Lung microvascular endothelial cell (primary cell): ENCODE results near the gene CARD14. TPM values are rescaled to one million over a fixed set of nuclear protein-coding genes. Genes with fewer than 3 reads are reported as not detected.

ENCODE experiments used
- DNase-seq, 2 donors: peaks; one replicate each; pipeline versions ENCODE4 v3.0.0 to v3.0.0-alpha.2; 2010; ENCODE audit warnings: low read depth in 2 of 2
- total RNA-seq: library from RNA; depleted of rRNA; stranded (reverse); fragments of >200 nt; gene quantifications from 2 replicates; pipeline ENCODE4 v1.2.1, GENCODE V29; 2014

The CARD14 gene
- total RNA-seq, 1 donor from 2014 or later: 0.40 TPM

DNA sequence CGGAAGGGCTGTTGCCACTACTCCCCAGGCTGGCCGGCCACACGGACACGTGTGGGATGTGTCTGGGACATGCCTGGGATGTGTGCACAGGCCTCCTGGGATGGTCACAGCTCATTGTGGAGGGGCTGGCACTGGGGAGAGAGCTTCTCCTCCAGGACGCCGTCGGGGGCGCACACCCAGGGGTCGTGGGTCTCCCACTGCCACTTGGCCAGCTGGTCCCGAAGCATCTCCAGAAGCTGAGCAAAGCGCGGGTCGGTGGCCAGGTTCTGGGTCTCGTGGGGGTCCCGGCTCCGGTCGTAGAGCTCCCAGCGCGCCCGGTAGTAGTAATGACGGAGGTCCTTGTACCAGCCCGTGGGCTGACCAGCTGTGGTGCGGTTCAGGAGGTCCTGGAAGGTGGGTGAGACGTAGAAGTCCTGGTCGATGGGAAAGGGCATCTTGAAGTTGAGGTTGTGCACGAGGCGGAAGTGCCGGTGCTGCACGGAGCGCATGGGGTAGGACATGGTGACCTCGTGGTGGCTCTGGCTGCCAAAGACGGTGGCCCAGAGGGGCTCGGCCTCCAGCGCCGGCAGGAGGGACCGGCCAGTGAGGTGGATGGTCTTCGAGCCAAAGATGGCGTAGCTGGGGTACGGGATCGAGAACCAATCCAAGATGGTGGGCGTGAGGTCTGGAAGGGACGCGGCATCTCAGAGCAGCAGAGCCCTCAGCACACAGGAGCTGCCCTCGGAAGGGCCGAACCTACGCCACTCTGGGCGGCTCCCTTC, 40.7 kb downstream of the CARD14 start:
- no peak for DNase-seq

DNA sequence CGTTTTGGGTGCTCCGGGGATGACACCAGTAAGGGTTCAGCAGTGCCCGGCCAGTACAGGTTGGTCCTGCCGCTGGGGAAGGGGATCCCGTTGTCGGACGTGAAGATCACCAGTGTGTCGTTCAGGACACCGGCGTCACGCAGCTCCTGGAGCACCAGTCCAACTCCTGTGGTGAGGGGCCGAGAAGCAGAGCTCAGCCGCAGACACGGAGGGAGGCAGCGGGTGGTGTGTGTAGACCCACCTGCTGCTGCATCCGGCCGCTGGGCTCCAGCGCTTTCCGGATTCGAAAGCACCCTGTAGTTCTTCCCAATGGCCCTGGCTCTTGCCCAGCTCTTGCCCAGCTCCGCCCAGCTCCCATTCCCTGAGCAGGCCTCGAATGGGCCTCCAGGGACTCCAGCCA, 42.3 kb downstream of the CARD14 start:
- no peak for DNase-seq

DNA sequence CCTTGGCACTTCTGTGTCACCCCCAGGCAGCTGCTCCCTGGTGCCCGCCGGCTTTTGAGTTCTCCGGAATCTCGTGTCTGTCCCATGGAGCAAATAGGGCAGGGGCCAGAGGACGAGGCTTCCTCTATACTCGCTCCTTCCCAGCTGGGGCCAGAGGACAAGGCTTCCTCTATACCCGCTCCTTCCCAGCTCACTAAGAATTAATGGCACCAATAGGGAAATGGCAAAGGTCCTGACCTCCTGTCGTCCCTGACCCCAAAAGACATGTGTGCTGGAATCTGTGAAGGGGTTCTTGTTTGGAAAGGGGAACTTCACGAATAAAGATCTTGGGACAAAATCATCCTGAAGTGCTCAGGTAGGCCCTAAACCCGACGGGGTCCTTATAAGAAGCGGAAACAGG, 42.7 kb downstream of the CARD14 start:
- no peak for DNase-seq

DNA sequence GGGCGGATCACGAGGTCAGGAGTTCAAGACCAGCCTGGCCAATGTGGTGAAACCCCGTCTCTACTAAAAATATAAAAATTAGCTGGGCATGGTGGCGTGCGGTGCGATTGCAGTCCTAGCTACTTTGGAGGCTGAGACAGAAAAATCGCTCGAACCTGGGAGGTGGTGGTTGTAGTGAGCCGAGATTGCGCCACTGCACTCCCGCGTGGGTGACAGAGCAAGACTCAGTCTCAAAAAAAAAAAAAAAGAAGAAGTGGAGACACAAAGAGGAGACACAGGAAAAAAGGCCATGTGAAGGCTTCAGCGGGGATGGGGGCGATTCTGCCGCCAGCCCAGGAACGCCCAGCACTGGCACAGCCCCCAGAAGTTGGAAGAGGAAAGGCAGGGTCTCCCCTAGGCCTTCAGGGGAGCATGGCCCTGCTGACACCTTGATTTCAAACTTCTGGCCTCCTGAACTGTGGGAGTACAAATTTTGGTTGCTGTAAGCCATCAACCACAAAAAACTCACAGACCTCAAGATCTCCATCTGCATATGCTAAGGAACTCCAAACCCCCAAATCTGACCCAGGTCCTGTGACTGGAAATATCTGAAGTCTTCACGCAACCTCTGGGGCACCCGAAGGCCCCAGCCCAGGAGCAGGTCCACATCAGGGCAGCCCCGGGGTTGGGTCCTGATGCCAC, 43.3 kb downstream of the CARD14 start:
- no peak for DNase-seq

DNA sequence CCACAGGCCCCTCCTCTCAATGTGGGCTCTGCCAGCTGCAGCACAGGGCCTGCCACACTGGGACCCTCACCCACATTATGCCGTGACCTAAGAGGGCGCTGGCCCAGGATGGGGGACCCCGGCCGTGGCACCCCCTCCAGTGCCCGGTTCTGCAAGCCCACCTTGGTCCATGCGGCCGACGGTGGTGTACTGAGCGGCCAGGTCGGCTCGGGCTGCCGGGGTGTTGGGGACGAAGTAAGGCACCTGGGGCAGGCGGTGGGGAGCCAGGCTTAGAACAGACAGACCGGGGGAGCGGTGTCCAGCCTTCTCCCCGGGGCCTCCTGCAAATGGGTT, 43.8 kb downstream of the CARD14 start:
- DNase-seq: no peak

DNA sequence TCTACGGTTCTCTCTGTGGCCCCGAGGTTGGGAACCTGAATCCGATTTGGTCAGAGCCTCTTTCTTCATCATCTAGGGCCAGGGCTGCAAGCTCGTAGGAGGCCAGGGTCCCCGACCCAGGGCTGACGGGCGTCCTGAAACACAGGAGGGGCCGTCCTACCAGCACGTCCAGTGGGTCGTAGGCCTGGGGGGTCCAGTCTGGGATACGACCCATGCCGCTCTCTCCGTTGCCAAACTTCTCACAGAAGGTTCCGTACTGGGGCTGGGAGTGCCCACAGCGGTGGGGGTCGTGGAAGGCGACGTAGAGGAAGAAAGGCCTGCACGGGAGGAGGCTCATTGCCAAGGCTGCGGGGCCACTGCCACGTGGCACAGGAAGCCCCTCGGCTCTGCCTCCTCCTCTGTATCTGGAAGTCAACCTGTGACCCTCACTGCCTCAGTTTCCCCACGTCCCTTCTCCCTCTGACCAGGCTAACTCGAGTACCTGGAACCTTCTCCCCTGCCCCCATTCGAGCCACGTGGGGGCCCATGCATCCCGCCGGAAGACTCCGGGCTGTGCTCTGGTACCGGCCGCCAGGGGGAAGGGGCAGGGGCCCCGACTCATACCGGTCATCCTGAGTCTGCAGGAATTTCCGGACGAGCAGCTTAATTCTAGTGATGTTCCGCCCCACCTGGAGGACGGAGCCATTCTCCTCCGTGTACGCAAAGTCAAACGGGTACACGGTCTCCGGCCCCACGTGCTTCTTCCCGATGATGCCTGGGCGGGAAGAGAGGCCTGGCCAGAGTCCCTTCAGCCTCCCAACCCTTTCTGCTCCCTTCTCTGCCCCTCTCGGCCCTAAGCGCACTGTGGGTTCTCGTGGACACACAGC, 44.4 kb downstream of the CARD14 start:
- DNase-seq: no peak

DNA sequence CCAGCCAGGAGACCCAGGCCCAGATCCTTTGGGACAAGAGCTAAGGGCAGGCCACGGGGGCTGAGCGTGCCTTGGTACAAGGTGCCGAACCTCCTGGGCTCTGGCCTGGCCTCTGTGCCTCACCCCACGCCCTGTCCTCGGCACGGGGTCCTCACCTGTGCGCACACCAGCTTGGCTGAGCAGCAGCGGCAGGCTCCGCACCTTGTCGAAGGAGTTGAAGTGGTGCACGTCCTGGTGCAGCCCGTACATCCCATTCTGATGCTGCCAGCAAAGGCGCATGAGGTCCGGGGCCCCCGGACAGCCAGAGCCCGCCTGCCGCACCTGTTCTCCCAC, 45.0 kb downstream of the CARD14 start:
- DNase-seq: no peak

DNA sequence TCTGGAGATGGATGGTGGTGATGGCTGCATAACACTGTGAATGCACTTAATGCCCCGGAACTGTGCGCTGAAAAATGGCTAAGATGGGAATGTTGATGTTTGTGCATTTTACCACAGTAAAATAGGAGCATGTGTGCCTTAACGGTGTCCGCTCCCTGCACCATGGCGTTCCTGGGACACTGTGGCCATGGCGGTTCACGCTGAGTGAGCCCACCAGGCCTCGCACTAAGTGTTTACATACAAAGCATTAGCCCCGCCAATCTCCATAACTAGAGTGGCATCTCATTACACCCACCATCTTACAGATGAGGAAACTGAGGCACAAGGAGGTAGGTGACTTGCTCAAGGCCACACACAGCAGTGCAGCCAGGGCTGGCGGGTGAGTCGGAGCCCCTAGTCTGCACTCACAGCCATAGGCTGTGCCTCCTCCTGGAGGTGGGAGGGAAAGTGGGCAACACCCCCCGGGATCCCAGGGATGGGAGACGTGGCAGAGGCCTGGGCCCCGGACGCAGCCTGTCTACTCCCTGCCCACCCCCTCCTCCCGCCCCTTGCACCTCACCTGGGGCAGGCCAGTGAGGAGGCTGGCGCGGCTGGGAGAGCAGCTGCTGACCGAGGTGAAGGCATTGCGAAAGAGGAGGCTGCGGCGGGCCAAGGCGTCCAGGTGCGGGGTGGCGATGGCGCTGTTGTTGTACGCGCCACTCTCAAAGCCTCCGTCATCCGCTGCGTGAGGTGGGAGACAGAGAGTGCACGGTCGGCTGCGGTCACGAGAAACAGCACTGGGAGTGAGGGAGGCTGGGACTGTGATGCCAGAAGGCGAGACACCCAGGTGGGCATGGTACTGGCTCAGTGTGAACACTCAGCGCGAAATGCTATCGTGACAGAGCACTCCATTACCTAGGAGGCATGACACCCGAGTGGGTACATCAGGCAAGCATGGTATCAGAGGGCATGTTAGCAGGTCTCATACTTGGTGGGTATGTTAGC, 46.9 kb downstream of the CARD14 start:
- DNase-seq: no peak

DNA sequence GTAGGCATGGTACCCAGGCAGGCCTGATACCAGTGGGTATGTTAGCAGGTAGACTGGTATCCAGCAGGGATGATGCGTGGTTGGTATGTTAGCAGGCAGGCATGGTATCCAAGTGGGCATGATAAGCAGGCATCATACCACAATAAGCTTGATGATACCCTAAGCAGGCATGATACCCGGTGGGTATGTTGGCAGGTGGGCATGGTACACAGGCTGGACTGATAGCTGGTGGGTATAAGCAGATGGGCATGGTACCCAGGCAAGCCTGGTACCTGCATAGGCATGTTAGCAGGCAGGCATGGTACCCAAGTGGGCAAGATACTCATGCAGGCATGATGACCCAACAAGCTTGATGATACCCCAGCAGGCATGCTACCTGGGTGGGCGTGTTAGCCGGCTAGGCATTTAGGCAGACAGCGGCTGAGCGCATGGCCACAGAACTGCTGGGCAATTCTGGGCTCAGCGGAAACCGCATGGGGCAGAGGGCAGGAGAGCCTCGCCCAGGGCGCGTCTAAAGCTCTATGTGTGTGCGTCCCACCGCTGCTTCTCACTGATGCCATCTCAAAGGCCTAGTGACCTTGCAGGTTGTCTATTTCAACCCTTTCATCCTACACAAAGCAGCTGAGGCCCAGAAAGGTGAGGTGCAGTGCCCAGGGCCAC, 48.0 kb downstream of the CARD14 start:
- DNase-seq: no peak

DNA sequence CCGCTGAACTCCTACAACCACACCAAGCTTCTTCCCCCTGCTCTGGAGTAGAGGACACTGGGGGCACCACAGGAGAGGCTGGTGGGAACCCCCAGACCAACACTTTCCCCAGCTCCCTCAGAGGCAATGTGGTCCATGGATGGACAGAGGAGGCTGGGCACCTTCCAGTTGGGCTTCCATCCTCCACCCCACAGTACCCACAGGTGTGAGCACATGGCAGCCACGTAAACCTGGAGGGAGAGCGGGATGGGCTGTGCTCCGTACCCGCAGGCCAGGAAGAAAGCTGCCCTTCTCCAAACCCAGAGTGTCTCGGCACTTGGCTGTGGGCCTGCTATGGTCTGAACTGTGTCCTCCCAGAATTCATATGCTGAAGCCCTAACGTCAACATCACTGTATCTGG, 48.6 kb downstream of the CARD14 start:
- no peak for DNase-seq

DNA sequence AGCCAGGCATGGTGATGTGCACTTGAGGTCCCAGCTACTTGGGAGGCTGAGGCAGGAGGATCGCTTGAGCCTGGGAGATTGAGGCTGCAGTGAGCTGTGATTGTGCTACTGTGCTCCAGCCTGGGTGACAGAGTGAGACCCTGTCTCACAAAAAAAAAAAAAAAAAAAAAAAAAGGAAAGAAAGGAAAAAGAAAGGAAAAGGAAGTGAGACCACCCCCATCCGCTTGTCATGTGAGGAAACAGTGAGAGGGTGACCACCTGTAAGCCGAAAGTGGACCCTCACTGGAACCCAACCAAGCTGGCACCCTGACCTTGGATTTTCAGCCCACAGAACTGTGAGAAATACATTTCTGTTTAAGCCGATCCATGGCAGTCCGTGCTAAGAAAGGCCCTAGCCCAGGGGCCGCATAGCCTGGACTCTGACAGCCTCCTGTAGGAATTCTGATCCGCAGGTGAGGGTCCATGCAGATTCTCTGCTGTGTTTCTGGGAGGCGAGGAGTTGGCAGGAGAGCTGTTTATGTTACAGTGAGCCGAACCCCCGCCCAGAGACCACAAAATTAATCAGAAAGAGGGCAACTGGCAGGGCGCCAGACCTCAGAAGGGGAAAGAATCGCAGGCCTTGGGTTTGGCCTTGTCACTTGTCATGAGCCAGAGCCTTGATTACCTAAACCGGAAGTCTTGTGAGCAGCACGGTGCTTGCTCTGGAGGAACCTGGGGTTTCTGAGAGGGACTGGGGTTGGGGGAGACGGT, 49.4 kb downstream of the CARD14 start:
- peak; percentile 11 to 71 for DNase-seq

DNA sequence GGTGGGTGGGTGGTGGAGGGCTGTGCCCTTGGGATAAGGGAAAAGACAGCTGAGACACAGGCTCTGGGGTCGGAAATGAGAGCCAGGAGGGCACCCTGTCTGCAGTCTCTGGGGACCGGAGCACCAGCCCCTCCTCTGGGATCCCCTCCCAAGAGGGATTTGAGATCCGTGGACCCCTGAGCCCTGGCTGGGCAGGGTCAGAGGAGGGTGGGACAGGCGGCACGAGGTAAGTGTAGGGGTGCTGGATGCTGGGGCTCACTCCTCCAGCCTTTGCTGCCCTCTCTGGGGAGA, 49.9 kb downstream of the CARD14 start:
- no peak for DNase-seq

DNA sequence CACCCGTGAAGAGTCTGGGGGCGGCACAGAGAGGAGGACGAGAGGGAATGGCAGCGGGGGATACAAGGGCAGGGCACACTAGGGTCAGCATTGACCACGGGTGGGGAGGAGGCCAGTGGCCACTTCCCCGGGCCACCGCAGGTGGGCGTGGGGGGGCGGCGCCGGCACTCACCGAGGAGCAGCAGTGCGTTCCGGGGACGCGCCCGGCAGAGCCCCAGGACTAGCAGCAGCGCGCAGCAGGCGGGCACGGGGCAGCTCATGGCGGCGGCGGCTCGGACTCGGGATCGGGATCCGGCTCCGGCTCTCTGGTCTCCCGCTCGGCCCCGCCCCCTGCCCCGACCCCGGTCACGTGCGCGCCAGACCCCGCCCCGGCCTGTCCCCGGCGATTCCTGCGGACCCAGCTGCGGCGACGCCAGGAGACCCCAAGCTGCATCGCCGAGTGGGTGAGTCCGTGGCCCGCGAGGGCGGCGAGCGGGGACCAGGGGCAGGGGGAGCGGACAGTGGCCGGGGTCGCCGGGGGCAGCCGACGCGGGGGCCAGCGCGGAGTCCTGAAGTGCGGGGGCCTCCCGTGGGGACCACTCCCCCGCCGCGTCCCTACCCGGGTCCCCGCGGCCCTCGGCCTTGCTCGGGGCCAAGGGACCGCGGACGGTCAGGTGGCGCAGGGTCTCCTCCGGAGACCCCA, 50.4 kb downstream of the CARD14 start, which contains the start of the genes SGSH and SLC26A11:
Gene SGSH, minus strand, starts transcription at position 280 of the 682 bp plus-strand sequence. Its CDS starts 20 bp downstream, at position 260.
Gene SLC26A11, plus strand, starts transcription at position 374 of the 682 bp plus-strand sequence. CDS start 1,134 bp downstream, outside the sequence.
- DNase-seq: peak; percentile 68 to 78

DNA sequence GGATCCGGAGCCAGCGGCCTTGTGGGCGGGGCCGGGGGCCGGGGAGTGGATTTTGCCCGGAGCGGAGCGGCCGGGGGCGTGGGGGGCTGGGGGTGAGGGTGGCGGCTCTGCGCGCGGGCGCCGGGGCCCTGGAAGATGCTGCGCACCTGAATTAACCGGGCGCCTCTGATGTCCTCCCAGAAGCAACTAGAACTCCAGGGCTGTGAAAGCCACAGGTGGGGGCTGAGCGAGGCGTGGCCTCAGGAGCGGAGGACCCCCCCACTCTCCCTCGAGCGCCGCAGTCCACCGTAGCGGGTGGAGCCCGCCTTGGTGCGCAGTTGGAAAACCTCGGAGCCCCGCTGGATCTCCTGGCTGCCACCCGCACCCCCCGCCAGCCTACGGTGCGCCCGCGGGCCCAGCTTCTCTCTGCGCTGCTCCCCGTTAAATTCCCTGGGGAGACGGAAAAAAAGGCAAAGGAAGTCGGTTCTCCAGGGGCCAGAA, 50.9 kb downstream of the CARD14 start:
- peak; percentile 12 to 46 for DNase-seq

DNA sequence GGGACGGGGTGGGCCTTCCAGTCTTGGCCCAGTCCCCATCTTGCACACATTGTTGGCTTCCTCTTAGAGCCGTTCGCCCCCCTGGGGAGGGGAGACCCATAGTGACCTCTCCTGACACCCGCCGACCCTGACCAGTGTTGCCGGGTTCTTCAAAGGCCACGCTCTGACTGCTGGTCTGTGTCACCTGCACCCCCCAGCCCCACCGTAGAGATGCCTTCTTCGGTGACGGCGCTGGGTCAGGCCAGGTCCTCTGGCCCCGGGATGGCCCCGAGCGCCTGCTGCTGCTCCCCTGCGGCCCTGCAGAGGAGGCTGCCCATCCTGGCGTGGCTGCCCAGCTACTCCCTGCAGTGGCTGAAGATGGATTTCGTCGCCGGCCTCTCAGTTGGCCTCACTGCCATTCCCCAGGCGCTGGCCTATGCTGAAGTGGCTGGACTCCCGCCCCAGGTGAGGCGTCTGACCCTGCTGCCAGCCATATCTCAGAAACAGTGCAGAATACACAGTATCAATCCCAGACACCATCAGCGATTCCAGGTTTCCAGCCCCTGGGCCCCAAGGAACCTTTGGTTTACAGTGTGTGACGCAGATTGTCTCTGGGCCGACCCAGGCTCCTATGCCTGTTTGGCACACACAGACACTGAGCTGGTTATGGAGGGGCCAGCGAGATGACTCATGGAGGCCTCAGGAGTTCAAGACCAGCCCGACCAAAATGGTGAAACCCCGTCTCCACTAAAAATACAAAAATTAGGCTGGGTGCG, 51.7 kb downstream of the CARD14 start:
- no peak for DNase-seq

DNA sequence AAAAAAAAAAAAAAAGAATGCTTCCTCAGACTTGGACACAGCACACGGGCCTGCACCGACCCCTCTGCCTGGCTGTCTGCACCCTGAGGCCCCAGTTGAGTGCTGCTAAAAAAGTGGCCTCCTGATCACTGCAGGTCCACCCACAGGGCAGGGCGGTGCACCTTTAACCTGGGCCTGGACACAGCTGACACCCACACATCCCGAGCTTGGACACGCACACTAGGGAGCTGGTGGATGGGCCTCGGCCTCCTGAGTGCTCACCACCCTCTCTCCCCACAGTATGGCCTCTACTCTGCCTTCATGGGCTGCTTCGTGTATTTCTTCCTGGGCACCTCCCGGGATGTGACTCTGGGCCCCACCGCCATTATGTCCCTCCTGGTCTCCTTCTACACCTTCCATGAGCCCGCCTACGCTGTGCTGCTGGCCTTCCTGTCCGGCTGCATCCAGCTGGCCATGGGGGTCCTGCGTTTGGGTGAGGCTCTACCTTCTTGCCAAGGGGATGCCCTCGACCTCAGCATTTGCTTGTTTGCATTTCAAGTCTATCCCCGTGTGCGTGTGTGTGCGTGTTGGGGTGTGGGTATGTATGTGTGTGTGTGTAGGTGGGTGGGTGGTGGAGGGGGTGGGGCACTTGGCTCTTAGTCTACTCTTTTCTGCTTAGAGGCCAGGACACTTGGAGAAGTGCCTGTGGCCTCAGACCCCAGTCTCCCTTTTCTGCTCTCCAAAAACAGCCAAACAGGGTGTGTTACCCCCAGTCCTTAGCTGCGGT, 52.7 kb downstream of the CARD14 start:
- DNase-seq: no peak

DNA sequence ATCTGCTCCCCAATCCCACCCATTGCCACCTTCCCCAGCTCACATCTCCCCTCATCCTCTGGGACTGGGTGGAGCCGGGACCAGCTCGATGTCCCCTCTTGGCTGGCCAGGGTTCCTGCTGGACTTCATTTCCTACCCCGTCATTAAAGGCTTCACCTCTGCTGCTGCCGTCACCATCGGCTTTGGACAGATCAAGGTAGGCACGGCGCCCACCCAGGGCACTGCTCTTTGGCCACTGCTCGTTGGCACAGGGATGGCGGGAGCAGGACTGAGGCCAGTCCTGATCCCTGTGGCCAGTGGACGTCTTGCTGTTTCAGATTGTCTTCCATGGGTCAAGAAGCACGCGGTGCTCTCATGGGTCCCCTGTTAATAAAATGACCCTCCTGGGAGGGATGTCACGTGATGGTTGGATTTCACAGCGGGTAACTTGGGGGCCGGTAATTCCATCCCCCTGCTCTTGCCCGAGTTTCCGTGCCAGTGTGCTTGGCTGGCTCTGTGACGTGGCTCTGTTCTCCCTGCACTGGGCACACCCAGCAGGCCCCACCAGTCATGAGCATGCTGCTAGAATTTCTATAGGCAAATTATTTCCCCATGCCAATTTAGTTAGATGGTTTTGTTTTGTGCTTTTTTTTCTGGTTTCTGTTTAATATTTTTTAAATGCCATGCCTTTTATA, 53.4 kb downstream of the CARD14 start:
- DNase-seq: no peak
